ENCODE data around the gene RPL13.

RPL13 gene

GRCh38 chr16:89560378-89561141, at the start of gene RPL13:
Gene RPL13 (plus strand): TSS chr16:89560682. CDS start chr16:89560960, 278 bp downstream.
- H3K9ac ChIP-seq (ENCODE audit: low read depth, low read length): peak within 1 kb of the TSS; percentile 81
- peaks cover 15% of the 10 kb centered on the region; the same call in 1 of the 2 replicates for H3K4me1 ChIP-seq (ENCODE audit: insufficient read depth, low read length)
- H3K36me3 ChIP-seq (ENCODE audit: insufficient read depth, low read length): peaks cover 32% of the 10 kb centered on the region
- H3K9me3 ChIP-seq (ENCODE audit: control insufficient read depth, insufficient read depth, low read length): no peaks in the 10 kb centered on the region

GRCh38 chr16:89511374-89511773, 49.1 kb upstream of the RPL13 start:
- Histone ChIP-seq H3K9me3 (ENCODE audit: control insufficient read depth, insufficient read depth, low read length) (no peaks in the 10 kb centered on the region), H3K9ac (ENCODE audit: low read depth, low read length) (no peak overlapping the region), H3K4me1 (ENCODE audit: insufficient read depth, low read length) (peaks cover 3% of the 10 kb centered on the region; the same call in 1 of the 2 replicates), H3K36me3 (ENCODE audit: insufficient read depth, low read length) (peaks cover 23% of the 10 kb centered on the region)

GRCh38 chr16:89512453-89512852, 48.0 kb upstream of the RPL13 start:
- H3K9ac ChIP-seq (ENCODE audit: low read depth, low read length): no peak overlapping the region
- peaks cover 23% of the 10 kb centered on the region for H3K36me3 ChIP-seq (ENCODE audit: insufficient read depth, low read length)
- no peaks in the 10 kb centered on the region for H3K9me3 ChIP-seq (ENCODE audit: control insufficient read depth, insufficient read depth, low read length)
- no peaks in the 10 kb centered on the region for H3K4me1 ChIP-seq (ENCODE audit: insufficient read depth, low read length)

- Histone ChIP-seq H3K4me1 (ENCODE audit: insufficient read depth, low read length) (no peaks in the 10 kb centered on the region), H3K9me3 (ENCODE audit: control insufficient read depth, insufficient read depth, low read length) (no peaks in the 10 kb centered on the region), H3K9ac (ENCODE audit: low read depth, low read length) (no peak overlapping the region), H3K36me3 (ENCODE audit: insufficient read depth, low read length) (peaks cover 18% of the 10 kb centered on the region)
Observed at GRCh38 chr16:89517128-89517527, 43.4 kb upstream of the RPL13 start.

DNA sequence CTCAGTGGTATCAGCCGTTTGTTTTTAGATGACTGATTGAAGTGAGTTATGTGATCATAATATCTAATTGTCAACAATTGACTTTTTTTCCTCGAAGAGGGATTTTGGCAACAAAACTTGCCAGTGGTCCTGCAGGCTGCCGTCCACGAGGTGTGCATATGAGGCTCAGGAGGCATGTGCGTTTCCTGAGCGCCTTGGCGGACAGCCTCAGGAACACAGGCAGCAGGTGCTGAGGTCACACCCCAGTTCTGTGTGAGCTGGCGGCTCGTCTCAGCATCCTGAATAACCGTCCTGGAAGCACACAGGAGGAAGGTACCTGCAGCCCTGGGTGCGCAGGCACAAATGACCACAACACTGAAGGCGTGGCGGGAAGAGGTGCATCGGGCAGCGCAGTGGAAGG, 40.6 kb upstream of the RPL13 start:
- peaks cover 14% of the 10 kb centered on the region for H3K36me3 ChIP-seq (ENCODE audit: insufficient read depth, low read length)
- no peaks in the 10 kb centered on the region for H3K4me1 ChIP-seq (ENCODE audit: insufficient read depth, low read length)
- no peak overlapping the region for H3K9ac ChIP-seq (ENCODE audit: low read depth, low read length)
- H3K9me3 ChIP-seq (ENCODE audit: control insufficient read depth, insufficient read depth, low read length): no peaks in the 10 kb centered on the region

DNA sequence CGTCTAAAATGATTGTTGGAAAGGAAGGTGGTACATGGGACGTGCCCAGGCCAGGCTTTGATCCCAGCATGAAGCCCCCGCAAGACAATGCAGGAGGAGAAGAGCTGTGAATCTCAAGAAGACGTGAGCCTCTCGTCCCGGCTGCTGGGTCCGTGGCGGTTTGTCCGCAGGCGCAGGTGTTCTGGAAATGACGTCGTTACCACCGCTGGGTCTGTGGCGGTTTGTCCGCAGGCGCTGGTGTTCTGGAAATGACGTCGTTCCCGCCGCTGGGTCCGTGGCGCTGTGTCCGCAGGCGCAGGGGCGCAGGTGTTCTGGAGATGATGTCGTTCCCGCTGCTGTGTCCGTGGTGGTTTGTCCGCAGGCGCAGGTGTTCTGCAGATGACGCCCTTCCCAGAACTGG, 38.2 kb upstream of the RPL13 start:
- Histone ChIP-seq H3K4me1 (ENCODE audit: insufficient read depth, low read length) (no peaks in the 10 kb centered on the region), H3K9ac (ENCODE audit: low read depth, low read length) (no peak overlapping the region), H3K9me3 (ENCODE audit: control insufficient read depth, insufficient read depth, low read length) (no peaks in the 10 kb centered on the region), H3K36me3 (ENCODE audit: insufficient read depth, low read length) (peaks cover 29% of the 10 kb centered on the region)

DNA sequence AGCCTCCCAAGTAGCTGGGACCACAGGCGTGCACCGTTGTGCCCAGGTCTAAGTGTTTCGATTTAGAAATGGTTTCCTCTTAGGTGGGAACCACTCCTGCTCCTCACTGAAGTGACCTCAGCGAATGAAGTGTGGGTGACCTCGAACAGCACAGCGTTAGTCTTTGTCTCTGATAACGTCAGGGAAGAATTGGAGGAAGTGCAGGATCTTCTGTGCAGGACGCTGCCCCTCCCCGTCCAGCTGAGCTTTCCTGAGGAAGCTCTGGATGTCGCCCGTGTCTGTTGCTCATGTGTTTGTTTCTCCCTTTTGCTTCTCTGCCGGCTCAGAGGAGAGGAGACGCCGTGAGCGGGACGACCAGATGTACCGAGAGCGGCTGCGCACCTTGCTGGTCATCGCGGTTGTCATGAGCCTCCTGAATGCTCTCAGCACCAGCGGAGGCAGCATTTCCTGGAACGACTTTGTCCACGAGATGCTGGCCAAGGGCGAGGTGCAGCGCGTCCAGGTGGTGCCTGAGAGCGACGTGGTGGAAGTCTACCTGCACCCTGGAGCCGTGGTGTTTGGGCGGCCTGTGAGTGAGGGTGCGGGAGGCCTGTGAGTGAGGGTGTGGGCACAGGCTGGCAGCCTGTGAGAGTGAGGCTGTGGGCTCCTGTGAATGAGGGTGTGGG, 36.7 kb upstream of the RPL13 start:
- Histone ChIP-seq H3K36me3 (ENCODE audit: insufficient read depth, low read length) (peaks cover 29% of the 10 kb centered on the region), H3K9ac (ENCODE audit: low read depth, low read length) (no peak overlapping the region), H3K9me3 (ENCODE audit: control insufficient read depth, insufficient read depth, low read length) (no peaks in the 10 kb centered on the region), H3K4me1 (ENCODE audit: insufficient read depth, low read length) (no peaks in the 10 kb centered on the region)

DNA sequence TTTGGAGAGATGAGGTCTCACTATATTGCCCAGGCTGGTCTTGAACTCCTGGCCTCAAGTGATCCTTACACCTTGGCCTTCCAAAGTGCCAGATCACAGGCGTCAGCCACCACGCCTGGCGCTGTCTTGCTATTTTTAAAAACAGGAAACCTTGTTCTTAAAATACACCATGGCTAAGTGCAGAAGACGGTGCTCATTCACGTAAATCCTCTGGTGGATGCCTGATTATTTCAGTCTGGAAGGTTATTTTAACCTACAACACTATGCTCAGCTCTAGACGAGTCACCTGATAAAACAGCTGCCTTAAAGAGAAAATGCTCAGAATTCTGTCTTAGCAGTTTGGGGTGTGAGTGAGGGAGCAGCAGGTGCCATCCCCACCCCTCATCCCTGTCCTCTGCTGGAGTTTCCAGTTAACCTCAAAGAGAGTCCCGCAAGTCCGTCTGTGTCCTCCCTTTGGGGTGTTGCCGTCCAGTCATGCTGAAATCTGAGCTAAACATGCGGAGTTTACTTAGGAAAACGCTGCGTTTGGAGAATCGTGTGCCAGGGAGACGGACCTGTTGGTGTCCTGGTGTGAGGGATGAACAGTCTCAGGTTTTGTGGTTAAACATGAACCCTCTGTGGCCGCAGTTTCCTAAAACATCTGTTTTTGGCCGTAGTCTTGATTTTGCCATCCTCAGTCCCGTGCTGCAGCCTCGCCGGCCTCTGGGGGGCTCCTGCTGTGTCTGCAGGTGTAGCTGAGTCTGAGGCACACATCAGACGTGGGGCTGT, 35.2 kb upstream of the RPL13 start:
- no peak overlapping the region for H3K9ac ChIP-seq (ENCODE audit: low read depth, low read length)
- no peaks in the 10 kb centered on the region for H3K9me3 ChIP-seq (ENCODE audit: control insufficient read depth, insufficient read depth, low read length)
- H3K4me1 ChIP-seq (ENCODE audit: insufficient read depth, low read length): no peaks in the 10 kb centered on the region
- peaks cover 36% of the 10 kb centered on the region for H3K36me3 ChIP-seq (ENCODE audit: insufficient read depth, low read length)

- Histone ChIP-seq H3K4me1 (ENCODE audit: insufficient read depth, low read length) (no peaks in the 10 kb centered on the region), H3K9me3 (ENCODE audit: control insufficient read depth, insufficient read depth, low read length) (no peaks in the 10 kb centered on the region), H3K9ac (ENCODE audit: low read depth, low read length) (no peak overlapping the region), H3K36me3 (ENCODE audit: insufficient read depth, low read length) (peaks cover 54% of the 10 kb centered on the region)
Observed at GRCh38 chr16:89529097-89529496, 31.4 kb upstream of the RPL13 start.

DNA sequence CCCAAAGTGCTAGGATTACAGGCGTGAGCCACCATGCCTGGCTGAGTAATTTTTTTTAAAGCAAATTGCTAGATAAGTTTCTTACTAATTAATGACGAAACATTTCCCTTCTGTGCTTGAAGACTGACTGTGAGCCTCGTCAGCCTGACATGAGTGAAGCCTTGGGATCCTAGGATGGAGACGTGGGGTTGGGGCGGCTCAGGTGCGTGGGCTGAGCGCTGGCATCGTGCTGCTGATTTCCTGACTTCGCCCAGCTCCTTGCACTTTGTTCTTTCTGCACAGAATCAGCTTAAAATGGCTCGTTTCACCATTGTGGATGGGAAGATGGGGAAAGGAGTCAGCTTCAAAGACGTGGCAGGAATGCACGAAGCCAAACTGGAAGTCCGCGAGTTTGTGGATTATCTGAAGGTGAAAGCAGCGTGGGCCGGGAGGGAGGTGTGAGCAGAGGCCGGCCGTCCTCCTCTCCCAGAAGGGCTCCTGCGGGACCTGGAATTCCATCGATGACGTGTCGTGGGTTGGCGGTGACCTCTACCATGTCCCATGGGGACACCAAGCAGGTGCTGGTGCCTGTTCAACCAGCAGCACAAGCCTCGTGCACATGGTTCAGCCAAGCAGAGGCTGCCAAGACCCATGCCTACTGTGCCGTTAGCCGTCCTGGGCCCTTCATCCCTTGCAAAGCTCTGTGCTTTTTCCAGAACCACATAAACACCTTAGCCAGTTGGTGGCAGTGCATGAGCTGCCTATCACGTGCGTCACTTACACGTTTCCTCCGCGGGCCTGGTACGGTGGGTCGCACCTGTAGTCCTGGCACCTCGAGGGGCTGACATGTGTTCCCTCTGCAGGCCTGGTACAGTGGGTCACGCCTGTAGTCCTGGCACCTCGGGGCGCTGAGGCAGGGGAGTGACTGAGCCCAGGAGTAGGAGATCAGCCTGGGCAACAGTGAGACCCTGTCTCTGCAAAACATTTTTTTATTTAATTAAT, 29.8 kb upstream of the RPL13 start:
- Histone ChIP-seq H3K9me3 (ENCODE audit: control insufficient read depth, insufficient read depth, low read length) (no peaks in the 10 kb centered on the region), H3K9ac (ENCODE audit: low read depth, low read length) (no peak overlapping the region), H3K36me3 (ENCODE audit: insufficient read depth, low read length) (peaks cover 57% of the 10 kb centered on the region), H3K4me1 (ENCODE audit: insufficient read depth, low read length) (no peaks in the 10 kb centered on the region)

- H3K4me1 ChIP-seq (ENCODE audit: insufficient read depth, low read length): no peaks in the 10 kb centered on the region
- H3K9ac ChIP-seq (ENCODE audit: low read depth, low read length): no peak overlapping the region
- peaks cover 47% of the 10 kb centered on the region for H3K36me3 ChIP-seq (ENCODE audit: insufficient read depth, low read length)
- no peaks in the 10 kb centered on the region for H3K9me3 ChIP-seq (ENCODE audit: control insufficient read depth, insufficient read depth, low read length)
Observed at GRCh38 chr16:89531821-89532526, 28.5 kb upstream of the RPL13 start.

- no peaks in the 10 kb centered on the region for H3K9me3 ChIP-seq (ENCODE audit: control insufficient read depth, insufficient read depth, low read length)
- no peak overlapping the region for H3K9ac ChIP-seq (ENCODE audit: low read depth, low read length)
- peaks cover 40% of the 10 kb centered on the region for H3K36me3 ChIP-seq (ENCODE audit: insufficient read depth, low read length)
Observed at GRCh38 chr16:89534252-89534756, 26.2 kb upstream of the RPL13 start.

DNA sequence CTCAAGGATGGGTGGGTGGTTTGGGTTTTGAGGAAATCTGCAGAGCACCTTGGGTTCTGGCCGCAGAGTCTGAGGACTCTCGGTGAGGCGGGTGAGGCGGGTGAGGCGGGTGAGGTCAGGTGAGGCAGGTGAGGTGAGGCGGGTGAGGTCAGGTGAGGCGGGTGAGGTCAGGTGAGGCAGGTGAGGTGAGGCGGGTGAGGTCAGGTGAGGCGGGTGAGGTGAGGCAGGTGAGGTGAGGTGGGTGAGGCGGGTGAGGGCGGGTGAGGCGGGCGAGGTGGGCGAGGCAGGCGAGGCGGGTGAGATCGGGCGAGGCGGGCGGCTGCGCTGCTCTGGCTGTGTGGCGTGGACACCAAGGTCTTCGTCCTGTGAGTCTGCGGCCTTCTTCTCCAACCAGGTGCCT, 24.1 kb upstream of the RPL13 start:
- no peaks in the 10 kb centered on the region for H3K9me3 ChIP-seq (ENCODE audit: control insufficient read depth, insufficient read depth, low read length)
- no peaks in the 10 kb centered on the region for H3K4me1 ChIP-seq (ENCODE audit: insufficient read depth, low read length)
- no peak overlapping the region for H3K9ac ChIP-seq (ENCODE audit: low read depth, low read length)
- peaks cover 37% of the 10 kb centered on the region for H3K36me3 ChIP-seq (ENCODE audit: insufficient read depth, low read length)

More at GRCh38 chr16:89534252-89534756, 26.2 kb upstream of the RPL13 start:
- no peaks in the 10 kb centered on the region for H3K4me1 ChIP-seq (ENCODE audit: insufficient read depth, low read length)
